Measurements from ENCODE around the gene NTN4.
"Not testable (repeated sequence)": the region's sequence is repeated elsewhere in the genome, so short reads cannot be mapped to it uniquely, and the experiment has no call there.

The NTN4 gene

DNA sequence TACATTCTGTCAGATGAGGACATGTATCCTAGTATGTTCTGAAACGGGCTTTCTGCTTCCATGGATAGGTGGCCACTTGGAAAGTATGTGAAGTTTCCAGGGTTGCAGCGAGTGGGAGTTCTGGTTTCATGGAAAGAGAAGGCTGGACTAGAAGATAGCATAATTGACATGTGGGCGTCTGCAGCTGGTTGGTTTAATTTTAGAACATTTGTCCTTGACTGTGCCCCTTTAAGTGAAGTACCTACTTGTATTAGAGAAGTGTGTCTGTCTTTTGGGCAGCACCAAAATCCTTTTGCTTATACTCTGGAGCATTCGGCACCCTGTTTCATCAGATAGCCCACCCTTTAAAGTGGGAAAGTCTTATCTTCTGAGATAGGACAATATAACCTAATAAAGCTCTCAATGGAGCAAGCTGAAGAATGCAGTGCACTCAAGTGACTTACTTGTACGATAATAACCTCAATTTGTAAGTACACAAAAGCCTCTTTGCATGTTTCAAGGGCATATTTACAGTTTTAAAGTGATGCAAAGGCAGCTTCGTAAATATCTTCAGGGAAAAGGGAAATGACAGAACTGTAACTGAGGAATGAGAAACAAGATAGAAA is 35.2 kb downstream of the NTN4 start:
- Mint-ChIP-seq H3K27me3 (ENCODE audit: low read depth) (peaks cover 4% of the 10 kb centered on the region), H3K4me1 (no peaks in the 10 kb centered on the region), H3K36me3 (ENCODE audit: low read depth) (peaks cover 17% of the 10 kb centered on the region), H3K4me3 (no peak overlapping the region), H3K9me3 (peaks cover 25% of the 10 kb centered on the region), H3K27ac (no peak overlapping the region)
- TF ChIP-seq, protein P1, sequence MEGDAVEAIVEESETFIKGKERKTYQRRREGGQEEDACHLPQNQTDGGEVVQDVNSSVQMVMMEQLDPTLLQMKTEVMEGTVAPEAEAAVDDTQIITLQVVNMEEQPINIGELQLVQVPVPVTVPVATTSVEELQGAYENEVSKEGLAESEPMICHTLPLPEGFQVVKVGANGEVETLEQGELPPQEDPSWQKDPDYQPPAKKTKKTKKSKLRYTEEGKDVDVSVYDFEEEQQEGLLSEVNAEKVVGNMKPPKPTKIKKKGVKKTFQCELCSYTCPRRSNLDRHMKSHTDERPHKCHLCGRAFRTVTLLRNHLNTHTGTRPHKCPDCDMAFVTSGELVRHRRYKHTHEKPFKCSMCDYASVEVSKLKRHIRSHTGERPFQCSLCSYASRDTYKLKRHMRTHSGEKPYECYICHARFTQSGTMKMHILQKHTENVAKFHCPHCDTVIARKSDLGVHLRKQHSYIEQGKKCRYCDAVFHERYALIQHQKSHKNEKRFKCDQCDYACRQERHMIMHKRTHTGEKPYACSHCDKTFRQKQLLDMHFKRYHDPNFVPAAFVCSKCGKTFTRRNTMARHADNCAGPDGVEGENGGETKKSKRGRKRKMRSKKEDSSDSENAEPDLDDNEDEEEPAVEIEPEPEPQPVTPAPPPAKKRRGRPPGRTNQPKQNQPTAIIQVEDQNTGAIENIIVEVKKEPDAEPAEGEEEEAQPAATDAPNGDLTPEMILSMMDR (IDR thresholded peaks at IDR 0.05; ENCODE audit: unreplicated experiment in 3 of 3) = no peak

DNA sequence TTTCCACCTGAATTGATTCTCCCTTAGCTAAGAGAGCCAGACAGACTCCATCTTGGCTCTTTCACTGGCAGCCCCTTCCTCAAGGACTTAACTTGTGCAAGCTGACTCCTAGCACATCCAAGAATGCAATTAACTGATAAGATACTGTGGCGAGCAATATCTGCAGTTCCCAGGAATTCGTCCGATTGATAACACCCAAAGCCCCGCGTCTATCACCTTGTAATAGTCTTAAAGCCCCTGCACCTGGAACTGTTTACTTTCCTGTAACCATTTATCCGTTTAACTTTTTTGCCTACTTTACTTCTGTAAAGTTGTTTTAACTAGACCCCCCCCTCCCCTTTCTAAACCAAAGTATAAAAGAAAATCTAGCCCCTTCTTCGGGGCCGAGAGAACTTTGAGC is 44.5 kb downstream of the NTN4 start:
- H3K27me3 Mint-ChIP-seq (ENCODE audit: low read depth); H3K27ac Mint-ChIP-seq; H3K4me1 Mint-ChIP-seq; H3K4me3 Mint-ChIP-seq: not testable (repeated sequence)
- H3K9me3 Mint-ChIP-seq = peaks cover 20% of the 10 kb centered on the region
- H3K36me3 Mint-ChIP-seq (ENCODE audit: low read depth) = peaks cover 21% of the 10 kb centered on the region

DNA sequence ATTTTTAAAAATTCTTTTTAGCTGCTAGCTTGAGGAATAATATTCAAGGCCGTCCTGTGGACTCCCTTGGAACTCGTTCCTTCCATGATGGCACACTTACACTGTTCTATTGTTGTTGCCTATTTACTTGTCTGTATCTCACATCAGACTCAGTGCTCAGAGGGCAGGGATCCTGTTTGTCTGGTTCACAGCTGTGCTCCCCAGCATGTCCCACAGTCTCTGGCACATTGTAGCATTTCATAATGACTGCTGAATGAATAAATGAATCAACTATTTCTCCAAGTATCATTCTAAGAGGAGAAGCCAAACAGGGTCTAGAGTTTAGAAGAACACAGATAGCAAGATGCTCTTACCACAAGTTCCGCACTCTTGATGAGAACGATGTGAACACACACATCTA is 48.0 kb downstream of the NTN4 start:
- Mint-ChIP-seq H3K27ac (no peak overlapping the region), H3K4me3 (no peak overlapping the region), H3K9me3 (peaks cover 20% of the 10 kb centered on the region), H3K4me1 (peaks cover 7% of the 10 kb centered on the region), H3K27me3 (ENCODE audit: low read depth) (no peaks in the 10 kb centered on the region), H3K36me3 (ENCODE audit: low read depth) (peaks cover 21% of the 10 kb centered on the region)
- TF ChIP-seq, protein P1 (IDR thresholded peaks at IDR 0.05; ENCODE audit: unreplicated experiment in 3 of 3) = no peak

DNA sequence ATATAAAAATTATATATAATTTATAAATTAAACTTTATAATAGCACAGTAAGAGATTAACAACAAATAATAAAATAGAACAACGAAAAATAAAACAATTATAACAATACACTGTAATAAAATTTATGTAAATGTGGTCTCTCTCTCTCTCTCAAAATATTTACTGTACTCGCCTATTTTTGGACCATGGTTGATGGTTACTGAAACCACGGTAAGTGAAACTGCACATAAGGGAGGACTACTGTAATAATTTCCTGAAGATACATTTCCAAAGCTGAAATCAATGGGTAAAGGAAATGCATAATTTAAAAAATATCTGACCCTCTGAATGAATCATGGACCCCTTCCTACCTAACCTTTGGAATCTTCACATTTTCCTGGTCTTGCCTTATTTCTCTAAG is 48.9 kb downstream of the NTN4 start:
- peaks cover 7% of the 10 kb centered on the region for H3K4me1 Mint-ChIP-seq

DNA sequence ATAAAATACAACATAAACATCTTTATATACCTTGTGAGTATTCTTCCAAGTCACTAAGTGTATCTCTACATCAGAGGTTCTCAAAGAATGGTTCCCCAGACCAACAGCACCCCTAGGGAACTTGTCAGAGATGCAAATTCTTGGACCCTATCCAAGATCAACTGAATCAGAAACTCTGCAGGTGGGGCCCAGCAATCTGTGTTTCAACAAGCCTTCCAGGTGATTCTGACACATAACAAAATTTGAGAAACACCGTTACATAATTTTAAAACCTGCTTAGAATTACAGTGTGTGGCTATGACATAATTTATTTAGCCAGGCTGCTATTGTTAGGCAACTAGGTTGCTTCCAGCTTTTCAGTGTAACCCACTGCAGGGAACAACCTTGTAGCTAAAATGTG is 49.8 kb downstream of the NTN4 start:
- Mint-ChIP-seq H3K36me3 (ENCODE audit: low read depth) (peaks cover 11% of the 10 kb centered on the region), H3K4me3 (no peak overlapping the region), H3K27ac (no peak overlapping the region), H3K27me3 (ENCODE audit: low read depth) (no peaks in the 10 kb centered on the region), H3K4me1 (peaks cover 7% of the 10 kb centered on the region), H3K9me3 (peaks cover 11% of the 10 kb centered on the region)
- TF ChIP-seq, protein P1 (IDR thresholded peaks at IDR 0.05; ENCODE audit: unreplicated experiment in 3 of 3) = no peak

More for the DNA sequence above, 48.9 kb downstream of the NTN4 start:
- H3K27me3 Mint-ChIP-seq (ENCODE audit: low read depth) = no peaks in the 10 kb centered on the region
- TF ChIP-seq, protein P1 (IDR thresholded peaks at IDR 0.05; ENCODE audit: unreplicated experiment in 3 of 3) = no peak
- no peak overlapping the region for H3K27ac Mint-ChIP-seq
- H3K4me3 Mint-ChIP-seq = no peak overlapping the region
- H3K36me3 Mint-ChIP-seq (ENCODE audit: low read depth) = peaks cover 19% of the 10 kb centered on the region
- peaks cover 18% of the 10 kb centered on the region for H3K9me3 Mint-ChIP-seq

DNA sequence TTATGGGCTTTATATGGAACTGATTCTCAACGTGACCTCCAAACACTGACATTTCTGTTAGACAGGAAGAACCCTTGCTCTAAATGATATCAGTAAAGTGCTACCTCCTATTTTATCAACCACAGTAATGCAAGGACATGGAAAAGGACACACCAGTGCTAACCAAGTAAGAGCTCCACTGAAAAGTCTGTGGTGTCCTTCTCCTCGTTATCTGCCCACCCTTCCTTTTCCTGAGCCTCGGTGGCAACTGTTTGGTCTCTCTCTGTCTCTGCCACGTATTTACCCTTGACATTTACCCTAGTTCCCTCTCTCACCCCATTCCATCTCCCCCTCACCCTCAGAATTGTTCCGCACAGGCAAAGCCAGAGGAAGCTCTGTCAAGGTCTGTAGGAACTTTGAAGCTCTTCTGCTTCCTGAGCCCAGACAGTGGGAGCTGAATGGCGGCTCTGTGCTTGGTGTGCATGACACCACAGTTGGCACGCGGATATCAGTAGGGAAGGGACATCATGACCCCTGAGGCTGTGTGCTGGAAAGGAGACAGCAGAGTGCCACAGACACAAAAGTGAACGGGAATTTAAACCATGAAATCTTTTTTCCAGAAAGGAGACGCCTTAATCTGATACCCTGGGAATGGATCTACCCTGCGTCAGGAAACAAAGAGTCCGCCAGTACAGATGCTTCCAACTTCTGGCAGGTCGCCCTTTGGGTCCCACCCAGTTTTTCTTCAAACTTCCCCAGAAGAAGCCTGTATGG is 50.8 kb downstream of the NTN4 start:
- Mint-ChIP-seq H3K36me3 (ENCODE audit: low read depth) (peaks cover 3% of the 10 kb centered on the region), H3K27me3 (ENCODE audit: low read depth) (no peaks in the 10 kb centered on the region)

More for the DNA sequence above, 50.8 kb downstream of the NTN4 start:
- Mint-ChIP-seq H3K9me3 (peaks cover 2% of the 10 kb centered on the region), H3K4me1 (peaks cover 7% of the 10 kb centered on the region), H3K4me3 (no peak overlapping the region), H3K27ac (peak overlapping the region in 1 of 3 experiments; percentile 35)
- TF ChIP-seq, protein P1 (IDR thresholded peaks at IDR 0.05; ENCODE audit: unreplicated experiment in 3 of 3) = no peak
